HG03135 (cell line): Measurements from ENCODE around the gene GTPBP6.
"Not testable (repeated sequence)": the region's sequence is repeated elsewhere in the genome, so short reads cannot be mapped to it uniquely, and the experiment has no call there.

ENCODE experiments used
- ATAC-seq: cut with Tn5 transposase; IDR thresholded peaks from one replicate; pipeline ENCODE4 v1.9.1; 2021; ENCODE audit warnings: mild to moderate bottlenecking, moderate library complexity; ENCODE audit not compliant: unreplicated experiment

The GTPBP6 gene

GRCh38 chrX:317424-318067 is 1.1 kb downstream of the GTPBP6 start:
- ATAC-seq: no peak

- ATAC-seq: no peak
Measured at GRCh38 chrX:316351-317325, 2.0 kb downstream of the GTPBP6 start.

GRCh38 chrX:314781-315595 is 3.6 kb downstream of the GTPBP6 start:
- no peak for ATAC-seq

- no peak for ATAC-seq
Measured at GRCh38 chrX:314049-314448, 4.5 kb downstream of the GTPBP6 start.

- no peak for ATAC-seq
Measured at GRCh38 chrX:313546-313945, 5.0 kb downstream of the GTPBP6 start.

- ATAC-seq: no peak
Measured at GRCh38 chrX:312621-313331, 5.8 kb downstream of the GTPBP6 start.

- no peak for ATAC-seq
Measured at GRCh38 chrX:311156-312129, 7.2 kb downstream of the GTPBP6 start.

- no peak for ATAC-seq
Measured at GRCh38 chrX:310621-311155, 7.9 kb downstream of the GTPBP6 start.

GRCh38 chrX:308821-309520 is 9.6 kb downstream of the GTPBP6 start:
- no peak for ATAC-seq

- ATAC-seq: no peak
Measured at GRCh38 chrX:307261-308111, 11.1 kb downstream of the GTPBP6 start.

GRCh38 chrX:306614-307251 is 11.9 kb downstream of the GTPBP6 start:
- ATAC-seq: not testable (repeated sequence)

GRCh38 chrX:305781-306613 is 12.6 kb downstream of the GTPBP6 start:
- ATAC-seq: not testable (repeated sequence)

GRCh38 chrX:302975-303374 is 15.6 kb downstream of the GTPBP6 start:
- no peak for ATAC-seq

GRCh38 chrX:300334-300733 is 18.3 kb downstream of the GTPBP6 start:
- no peak for ATAC-seq

GRCh38 chrX:298993-299392 is 19.6 kb downstream of the GTPBP6 start:
- no peak for ATAC-seq

GRCh38 chrX:295136-295535 is 23.5 kb downstream of the GTPBP6 start:
- ATAC-seq: no peak
